ENCODE results near the gene CGAS.
"Not testable (repeated sequence)": the region's sequence is repeated elsewhere in the genome, so short reads cannot be mapped to it uniquely, and the experiment has no call there.

CGAS gene

DNA sequence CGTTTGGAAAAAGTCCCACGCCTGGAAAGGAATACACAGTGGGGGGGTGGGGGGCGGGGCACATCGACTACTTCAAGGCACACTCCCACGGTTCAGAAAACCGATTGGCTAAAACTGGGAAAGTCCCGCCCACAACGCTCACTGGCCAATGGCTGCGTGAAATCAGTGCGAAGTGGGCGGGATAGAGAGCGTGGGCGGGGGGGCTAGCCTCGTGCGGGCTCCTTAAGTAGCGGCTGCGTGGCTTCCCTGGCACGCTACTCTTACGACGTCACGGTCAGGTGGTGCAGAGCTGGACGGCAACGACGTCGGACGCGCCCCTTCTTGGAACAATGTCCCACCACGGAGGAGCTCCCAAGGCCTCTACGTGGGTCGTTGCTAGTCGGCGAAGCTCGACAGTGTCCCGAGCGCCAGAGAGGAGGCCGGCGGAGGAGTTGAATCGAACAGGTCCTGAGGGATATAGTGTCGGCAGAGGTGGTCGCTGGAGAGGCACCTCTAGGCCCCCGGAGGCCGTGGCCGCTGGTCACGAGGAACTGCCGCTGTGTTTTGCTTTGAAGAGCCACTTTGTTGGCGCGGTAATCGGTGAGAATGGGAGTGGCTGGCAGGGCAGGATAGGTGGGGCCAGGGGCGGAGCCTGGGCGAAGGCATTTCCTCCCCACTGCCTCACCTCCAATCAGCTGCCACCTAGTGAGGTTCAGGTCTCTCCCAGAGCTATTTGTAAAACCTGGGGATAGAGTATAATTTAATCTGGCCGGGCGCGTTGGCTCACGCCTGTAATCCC, 57.3 kb downstream of the CGAS start, which contains the start of gene DDX43:
TSS of gene DDX43 (plus strand) at position 252 of the 778 bp plus-strand sequence. CDS start at position 330, 78 bp downstream.
- peak; percentile 78 to 81 for DNase-seq

DNA sequence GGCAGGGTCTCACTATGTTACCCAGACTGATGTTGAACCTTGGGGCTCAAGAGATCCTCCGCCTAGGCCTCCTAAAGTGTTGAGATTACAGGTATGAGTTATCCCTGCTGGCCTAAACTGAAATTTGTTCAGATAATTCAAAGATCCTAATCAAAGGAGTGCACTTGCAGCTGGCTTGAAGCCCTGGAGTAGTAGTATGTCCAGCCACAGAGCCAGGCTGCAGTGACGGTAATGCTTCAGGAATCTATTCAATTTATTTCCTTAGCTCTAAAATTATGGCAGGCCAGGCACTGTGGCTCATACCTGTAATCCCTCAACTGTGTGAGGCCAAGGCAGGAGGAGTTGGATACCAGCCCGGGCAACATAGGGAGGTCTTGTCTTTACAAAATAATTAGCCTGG, 58.8 kb downstream of the CGAS start:
- DNase-seq, result no peak

DNA sequence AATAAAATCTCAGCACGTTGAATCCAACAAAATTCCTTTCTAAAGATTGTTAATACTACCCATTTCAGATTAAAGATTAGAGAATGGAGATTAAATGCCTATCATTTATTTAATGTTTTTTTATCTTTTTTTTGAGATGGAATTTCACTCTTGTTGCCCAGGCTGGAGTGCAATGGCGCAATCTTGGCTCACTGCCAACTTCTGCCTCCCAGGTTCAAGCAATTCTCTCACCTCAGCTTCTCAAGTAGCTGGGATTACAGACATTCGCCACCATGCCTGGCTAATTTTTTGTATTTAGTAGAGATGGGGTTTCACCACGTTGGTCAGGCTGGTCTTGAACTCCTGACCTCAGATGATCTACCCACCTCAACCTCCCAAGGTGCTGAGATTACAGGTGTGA, 59.9 kb downstream of the CGAS start:
- DNase-seq, result not testable (repeated sequence)

DNA sequence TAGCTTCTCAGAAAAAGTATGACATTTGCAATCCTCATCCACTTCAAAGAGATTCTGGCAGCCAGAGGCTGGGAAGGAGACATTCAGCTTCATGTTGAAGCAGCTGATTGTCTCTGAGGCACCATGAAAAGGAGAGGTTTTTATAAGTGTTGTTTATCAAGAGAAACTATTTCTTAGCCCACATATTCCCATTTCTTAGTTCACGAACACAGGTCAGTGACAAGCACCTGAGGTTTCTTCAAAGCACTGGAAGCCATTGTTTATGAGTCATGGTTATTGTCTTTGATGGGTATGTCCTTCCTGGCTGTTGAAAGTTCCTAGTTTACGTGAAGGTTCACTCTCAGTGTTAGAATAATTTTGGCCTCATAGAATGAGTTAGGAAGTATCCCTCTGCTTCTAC, 60.4 kb downstream of the CGAS start:
- DNase-seq, result peak in 1 of 2 donors; percentile 28

DNA sequence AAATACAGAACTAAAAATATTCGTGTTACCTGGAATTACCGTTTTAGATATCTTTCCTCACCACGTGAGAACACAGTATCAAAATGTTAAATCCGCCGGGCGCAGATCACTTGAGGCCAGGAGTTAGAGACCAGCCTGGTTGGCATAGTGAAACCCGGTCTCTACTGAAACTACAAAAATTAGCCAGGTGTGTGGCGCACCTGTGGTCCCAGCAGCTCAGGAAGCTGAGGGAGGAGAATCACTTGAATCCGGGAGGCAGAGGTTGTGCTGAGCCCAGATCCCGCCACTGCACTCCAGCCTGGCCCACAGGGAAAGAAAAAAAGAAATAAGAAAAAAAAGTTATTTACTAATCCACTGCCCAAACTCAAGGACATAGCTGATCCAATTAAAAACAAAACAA, 62.2 kb downstream of the CGAS start:
- no peak for DNase-seq

DNA sequence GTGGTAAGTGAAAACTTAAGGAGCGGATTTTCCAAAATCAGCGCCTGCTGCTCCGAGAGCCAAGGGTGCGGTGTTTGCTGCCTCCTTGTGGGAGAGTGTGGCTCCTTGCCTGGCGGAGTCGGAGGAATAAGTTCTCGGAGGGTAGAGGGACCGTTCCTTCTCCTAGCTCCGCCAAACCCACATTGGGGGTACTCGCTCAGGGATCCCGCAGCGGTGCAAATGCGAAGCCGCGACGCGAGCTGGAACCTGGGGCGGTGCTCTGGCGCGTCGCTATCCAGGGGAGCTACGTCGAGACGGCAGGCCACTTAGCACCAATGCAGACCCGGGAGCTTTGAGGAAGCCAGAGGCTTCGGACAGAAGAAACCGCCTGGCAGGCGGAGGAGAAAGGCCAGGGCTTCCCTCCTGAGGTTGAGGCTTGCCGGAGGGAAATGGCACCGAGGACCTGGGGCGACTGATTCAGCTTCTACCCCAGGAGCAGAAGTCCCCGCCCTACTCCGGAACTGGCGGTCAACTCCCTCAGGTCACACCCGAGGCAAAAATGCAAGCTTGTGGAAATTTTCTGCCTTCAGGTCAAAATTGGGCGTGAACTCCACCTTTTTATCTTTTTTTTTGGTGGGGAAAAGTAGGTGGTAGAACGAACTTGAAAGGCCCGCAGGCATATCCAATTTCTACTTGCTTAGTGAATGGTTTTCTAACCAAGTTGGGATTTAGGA, 63.1 kb downstream of the CGAS start:
- DNase-seq, result peak; percentile 61 to 65

DNA sequence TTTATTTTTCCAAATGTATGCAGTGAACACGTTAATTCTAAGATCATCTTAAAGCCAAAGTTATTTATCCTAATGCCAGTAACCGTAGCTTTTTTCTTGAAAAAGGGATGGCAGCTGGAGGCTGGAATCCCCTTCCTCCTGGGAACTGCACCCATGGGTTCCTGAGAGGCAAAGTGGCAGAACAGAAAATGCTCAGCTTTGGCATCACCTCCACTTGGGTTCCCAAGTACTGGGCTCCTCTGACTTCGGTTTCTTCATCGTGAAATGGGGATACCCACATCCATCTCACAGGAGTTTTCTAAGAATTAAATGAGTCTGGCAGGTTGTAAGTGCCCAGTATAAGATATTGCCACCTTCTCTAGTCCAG, 63.7 kb downstream of the CGAS start:
- no peak for DNase-seq

DNA sequence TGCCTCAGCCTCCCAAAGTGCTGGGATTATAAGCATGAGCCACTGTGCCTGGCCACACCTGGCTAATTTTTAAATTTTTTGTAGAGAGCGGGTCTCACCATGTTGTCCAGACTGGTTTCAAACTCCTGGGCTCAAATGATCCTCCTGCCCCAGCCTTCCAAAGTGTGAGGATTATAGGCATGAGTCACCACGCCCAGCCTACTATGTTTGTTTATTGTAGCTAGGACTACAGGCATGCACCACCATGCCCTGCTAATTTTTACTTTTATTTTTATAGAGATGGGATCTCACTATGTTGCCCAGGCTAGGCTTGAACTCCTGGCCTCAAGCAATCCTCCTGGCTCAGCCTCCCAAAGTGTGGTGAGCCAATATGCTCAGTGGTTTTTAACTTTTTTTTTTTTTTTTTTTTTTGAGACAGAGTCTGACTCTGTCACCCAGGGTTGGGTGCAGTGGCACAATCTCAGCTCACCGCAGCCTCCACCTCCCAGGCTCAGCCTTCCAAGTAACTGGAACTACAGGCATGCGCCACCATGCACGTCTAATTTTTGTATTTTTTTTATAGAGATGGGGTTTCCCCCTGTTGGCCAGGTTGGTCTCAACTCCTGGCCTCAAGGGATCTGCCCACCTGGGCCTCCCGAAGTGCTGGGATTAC, 69.5 kb downstream of the CGAS start:
- no peak for DNase-seq

DNA sequence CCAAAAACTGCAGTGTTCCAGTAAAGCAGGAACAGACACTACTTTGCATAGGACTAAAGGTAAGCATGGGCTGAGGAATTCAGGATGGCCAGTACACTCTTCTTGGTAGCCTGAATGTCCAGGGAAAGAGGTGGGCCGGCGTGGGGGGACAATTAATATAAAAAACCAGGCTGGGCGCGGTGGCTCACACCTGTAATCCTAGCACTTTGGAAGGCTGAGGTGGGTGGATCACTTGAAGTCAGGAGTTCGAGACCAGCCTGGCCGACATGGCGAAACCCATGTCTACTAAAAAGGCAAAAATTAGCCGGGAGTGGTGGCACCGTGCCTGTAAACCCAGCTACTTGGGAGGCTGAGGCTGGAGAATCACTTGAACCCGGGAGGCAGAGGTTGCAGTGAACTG, 70.6 kb downstream of the CGAS start:
- not testable (repeated sequence) for DNase-seq

DNA sequence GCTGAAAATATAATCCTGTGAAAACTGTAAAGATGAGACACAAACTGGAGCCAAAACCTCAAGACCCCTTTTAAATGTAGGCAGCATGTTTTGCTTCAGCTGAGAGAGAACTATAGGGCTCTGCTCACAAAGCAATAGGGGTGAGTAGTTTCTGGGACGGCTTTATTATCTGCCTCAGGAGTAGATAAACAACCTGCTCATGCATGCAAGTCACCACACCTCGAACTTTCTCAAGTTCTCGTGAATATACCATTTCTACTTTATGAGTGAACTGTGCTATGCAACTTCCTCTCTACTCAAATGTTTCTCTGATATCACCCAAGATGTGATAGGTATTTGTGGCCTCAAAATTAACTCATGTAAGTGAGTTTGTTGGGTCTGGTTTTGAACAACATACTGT, 74.9 kb downstream of the CGAS start:
- no peak for DNase-seq

DNA sequence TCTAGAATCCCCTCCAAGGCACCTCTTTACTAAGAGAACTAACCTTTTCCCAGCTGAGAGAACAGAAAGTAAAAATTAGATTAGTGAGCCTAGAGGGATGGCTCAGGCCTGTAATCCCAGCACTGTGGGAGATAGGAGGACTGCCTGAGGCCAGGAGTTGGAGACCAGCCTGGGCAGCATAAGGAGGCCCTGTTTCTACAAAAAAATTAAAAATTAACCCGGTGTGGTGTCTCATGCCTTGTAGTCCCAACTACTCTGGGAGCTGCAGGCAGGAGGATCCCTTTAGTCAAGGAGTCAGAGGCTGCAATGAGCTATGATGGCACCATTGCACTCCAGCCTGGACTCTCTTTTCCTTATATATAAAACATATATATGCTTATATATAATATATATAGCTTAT, 76.9 kb downstream of the CGAS start:
- no peak for DNase-seq

All from CD4-positive, alpha-beta T cell treated with Interleukin-1 beta for 1 hour (primary cell).